Prostate gland (tissue), 2 donors: Measurements from ENCODE around the gene TLL1.

Experiments used
- POLR2AphosphoS5 ChIP-seq: sonication (generic); formaldehyde crosslinking; IDR thresholded peaks from one replicate; pipeline ENCODE4 v1.6.1; 2017; ENCODE audit warnings: antibody characterized with exemption
- TF ChIP-seq, protein P1 (sequence below), 4 experiments: fragments of 200-600 bp in 2 of 4; fragments of 450-650 bp in 2 of 4; sonication (generic) in 2 of 4; IDR thresholded peaks; 1 replicate in 3 of 4; 2 replicates in 1 of 4; pipeline ENCODE4 v1.5.1; 2016 to 2019; ENCODE audit warnings: antibody characterized with exemption in 4 of 4, mild to moderate bottlenecking in 2 of 4, moderate library complexity in 2 of 4

DNA sequence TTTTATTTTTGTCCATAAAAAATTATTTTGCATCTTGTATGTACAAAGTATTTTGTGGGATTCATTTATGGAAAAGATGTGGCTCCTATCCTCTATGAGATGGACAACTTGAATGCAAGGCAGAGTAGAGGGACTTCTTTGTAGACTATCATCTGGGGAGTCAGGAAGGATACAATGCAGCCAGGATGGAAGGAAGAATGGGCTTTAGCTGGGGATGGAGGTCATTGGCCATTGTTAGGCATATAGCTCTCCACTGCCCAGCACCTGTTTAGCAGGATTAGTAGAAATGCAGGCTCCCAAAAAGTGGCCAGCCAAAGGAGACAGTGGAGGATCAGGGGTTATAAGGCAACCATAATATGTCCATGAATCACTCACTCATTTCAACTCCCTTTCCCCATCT lies 5.1 kb upstream of the TLL1 start:
- TF ChIP-seq, protein P1, sequence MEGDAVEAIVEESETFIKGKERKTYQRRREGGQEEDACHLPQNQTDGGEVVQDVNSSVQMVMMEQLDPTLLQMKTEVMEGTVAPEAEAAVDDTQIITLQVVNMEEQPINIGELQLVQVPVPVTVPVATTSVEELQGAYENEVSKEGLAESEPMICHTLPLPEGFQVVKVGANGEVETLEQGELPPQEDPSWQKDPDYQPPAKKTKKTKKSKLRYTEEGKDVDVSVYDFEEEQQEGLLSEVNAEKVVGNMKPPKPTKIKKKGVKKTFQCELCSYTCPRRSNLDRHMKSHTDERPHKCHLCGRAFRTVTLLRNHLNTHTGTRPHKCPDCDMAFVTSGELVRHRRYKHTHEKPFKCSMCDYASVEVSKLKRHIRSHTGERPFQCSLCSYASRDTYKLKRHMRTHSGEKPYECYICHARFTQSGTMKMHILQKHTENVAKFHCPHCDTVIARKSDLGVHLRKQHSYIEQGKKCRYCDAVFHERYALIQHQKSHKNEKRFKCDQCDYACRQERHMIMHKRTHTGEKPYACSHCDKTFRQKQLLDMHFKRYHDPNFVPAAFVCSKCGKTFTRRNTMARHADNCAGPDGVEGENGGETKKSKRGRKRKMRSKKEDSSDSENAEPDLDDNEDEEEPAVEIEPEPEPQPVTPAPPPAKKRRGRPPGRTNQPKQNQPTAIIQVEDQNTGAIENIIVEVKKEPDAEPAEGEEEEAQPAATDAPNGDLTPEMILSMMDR (IDR thresholded peaks at IDR 0.05) = no peak
- no peak for TF ChIP-seq POLR2AphosphoS5
